ENCODE measurements around the gene CDH4.
"Not testable (repeated sequence)": the region's sequence is repeated elsewhere in the genome, so short reads cannot be mapped to it uniquely, and the experiment has no call there.

Gene CDH4

GRCh38 chr20:61982191-61982950 is 730.3 kb downstream of the CDH4 start:
- DNase-seq: no peak

GRCh38 chr20:61982951-61983315 is 730.9 kb downstream of the CDH4 start:
- no peak for DNase-seq

GRCh38 chr20:61983965-61984364 is 731.9 kb downstream of the CDH4 start:
- no peak for DNase-seq

- DNase-seq: not testable (repeated sequence)
Measured at GRCh38 chr20:61984431-61984830, 732.4 kb downstream of the CDH4 start.

GRCh38 chr20:61985096-61985495 is 733.0 kb downstream of the CDH4 start:
- DNase-seq: no peak

GRCh38 chr20:61986762-61987321 is 734.8 kb downstream of the CDH4 start:
- DNase-seq: no peak

GRCh38 chr20:61988665-61989064 is 736.6 kb downstream of the CDH4 start:
- no peak for DNase-seq

GRCh38 chr20:61989741-61990140 is 737.7 kb downstream of the CDH4 start:
- no peak for DNase-seq
